22Rv1 (cell line): ENCODE measurements around the gene SPN.

Experiments used
- ZFX ChIP-seq: fragments of 450-650 bp; IDR thresholded peaks from 2 replicates; pipeline ENCODE4 v1.6.1; 2017; ENCODE audit warnings: antibody characterized with exemption, borderline replicate concordance
- TF ChIP-seq, protein P1 (sequence below): fragments of 450-650 bp; IDR thresholded peaks from 2 replicates; pipeline ENCODE4 v1.5.1; 2017; ENCODE audit warnings: mild to moderate bottlenecking

GRCh38 chr16:29696881-29697331 lies 33.9 kb downstream of the SPN start:
- TF ChIP-seq, protein P1, sequence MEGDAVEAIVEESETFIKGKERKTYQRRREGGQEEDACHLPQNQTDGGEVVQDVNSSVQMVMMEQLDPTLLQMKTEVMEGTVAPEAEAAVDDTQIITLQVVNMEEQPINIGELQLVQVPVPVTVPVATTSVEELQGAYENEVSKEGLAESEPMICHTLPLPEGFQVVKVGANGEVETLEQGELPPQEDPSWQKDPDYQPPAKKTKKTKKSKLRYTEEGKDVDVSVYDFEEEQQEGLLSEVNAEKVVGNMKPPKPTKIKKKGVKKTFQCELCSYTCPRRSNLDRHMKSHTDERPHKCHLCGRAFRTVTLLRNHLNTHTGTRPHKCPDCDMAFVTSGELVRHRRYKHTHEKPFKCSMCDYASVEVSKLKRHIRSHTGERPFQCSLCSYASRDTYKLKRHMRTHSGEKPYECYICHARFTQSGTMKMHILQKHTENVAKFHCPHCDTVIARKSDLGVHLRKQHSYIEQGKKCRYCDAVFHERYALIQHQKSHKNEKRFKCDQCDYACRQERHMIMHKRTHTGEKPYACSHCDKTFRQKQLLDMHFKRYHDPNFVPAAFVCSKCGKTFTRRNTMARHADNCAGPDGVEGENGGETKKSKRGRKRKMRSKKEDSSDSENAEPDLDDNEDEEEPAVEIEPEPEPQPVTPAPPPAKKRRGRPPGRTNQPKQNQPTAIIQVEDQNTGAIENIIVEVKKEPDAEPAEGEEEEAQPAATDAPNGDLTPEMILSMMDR = no peak
- TF ChIP-seq ZFX = no peak
